ENCODE measurements around the gene IFNG-AS1.

IFNG-AS1 gene

DNA sequence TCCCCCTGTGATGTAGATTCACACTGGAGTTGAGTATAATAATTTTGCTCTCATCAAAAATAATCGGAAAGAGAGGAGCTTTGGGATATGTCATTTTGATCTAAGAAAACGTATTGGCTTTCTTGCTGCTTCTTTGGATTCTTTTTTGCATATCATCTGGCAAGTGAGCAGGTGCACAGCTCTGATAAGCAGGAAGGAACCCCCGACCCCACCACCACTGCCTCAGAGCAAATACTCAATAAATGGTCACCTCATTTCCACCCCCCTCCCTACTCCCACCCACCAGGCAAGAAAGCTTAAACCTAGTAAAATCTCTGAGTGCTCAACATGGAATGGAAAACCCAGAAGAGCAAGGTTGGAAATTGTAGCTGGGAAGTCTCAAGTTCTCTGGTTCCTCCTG lies 49.4 kb downstream of the IFNG-AS1 start:
- Mint-ChIP-seq H3K4me3 (no peak overlapping the region), H3K4me1 (peaks cover 9% of the 10 kb centered on the region), H3K27ac (no peak overlapping the region), H3K27me3 (ENCODE audit: low read depth) (no peaks in the 10 kb centered on the region), H3K9me3 (no peaks in the 10 kb centered on the region), H3K36me3 (ENCODE audit: low read depth) (no peaks in the 10 kb centered on the region)
- TF ChIP-seq, protein P1, sequence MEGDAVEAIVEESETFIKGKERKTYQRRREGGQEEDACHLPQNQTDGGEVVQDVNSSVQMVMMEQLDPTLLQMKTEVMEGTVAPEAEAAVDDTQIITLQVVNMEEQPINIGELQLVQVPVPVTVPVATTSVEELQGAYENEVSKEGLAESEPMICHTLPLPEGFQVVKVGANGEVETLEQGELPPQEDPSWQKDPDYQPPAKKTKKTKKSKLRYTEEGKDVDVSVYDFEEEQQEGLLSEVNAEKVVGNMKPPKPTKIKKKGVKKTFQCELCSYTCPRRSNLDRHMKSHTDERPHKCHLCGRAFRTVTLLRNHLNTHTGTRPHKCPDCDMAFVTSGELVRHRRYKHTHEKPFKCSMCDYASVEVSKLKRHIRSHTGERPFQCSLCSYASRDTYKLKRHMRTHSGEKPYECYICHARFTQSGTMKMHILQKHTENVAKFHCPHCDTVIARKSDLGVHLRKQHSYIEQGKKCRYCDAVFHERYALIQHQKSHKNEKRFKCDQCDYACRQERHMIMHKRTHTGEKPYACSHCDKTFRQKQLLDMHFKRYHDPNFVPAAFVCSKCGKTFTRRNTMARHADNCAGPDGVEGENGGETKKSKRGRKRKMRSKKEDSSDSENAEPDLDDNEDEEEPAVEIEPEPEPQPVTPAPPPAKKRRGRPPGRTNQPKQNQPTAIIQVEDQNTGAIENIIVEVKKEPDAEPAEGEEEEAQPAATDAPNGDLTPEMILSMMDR (IDR thresholded peaks at IDR 0.05; ENCODE audit: unreplicated experiment in 3 of 3) = no peak

DNA sequence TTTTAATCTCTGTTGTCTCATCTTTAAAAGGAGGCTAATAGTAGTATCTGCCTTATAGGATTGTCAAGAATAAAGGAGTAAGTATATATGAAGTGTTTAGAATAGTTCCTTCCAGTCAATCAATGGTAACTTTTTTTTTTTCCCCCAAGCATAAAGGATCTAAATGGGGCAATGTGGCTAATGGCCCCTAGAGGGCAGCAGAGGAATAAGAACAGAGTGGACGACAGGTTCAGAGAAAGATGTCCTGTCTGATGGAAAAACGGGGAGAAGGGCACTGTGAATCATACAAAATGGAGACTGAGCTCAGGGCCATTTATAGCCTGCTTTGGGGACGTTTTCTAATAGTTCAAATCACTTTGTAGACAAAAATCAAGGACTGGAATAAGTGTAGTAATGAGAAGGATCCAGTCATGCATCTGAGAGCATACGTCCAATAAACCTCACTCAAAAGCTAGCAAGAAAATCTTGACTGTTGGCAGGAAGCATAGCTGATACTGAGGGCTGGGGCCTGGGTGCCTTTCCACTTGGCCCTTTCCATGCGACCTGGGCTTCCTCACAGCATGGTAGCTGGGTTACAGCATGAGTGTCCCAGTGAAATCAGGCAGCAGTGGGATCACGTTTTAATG lies 51.3 kb downstream of the IFNG-AS1 start:
- no peak overlapping the region for H3K4me3 Mint-ChIP-seq
- H3K27ac Mint-ChIP-seq = peak overlapping the region in 2 of 3 experiments; percentile 4 to 7
- no peaks in the 10 kb centered on the region for H3K27me3 Mint-ChIP-seq (ENCODE audit: low read depth)
- TF ChIP-seq, protein P1 (IDR thresholded peaks at IDR 0.05; ENCODE audit: unreplicated experiment in 3 of 3) = peak; percentile 87 to 94 (median 91)
- H3K9me3 Mint-ChIP-seq = no peaks in the 10 kb centered on the region
- peaks cover 9% of the 10 kb centered on the region for H3K4me1 Mint-ChIP-seq
- no peaks in the 10 kb centered on the region for H3K36me3 Mint-ChIP-seq (ENCODE audit: low read depth)

DNA sequence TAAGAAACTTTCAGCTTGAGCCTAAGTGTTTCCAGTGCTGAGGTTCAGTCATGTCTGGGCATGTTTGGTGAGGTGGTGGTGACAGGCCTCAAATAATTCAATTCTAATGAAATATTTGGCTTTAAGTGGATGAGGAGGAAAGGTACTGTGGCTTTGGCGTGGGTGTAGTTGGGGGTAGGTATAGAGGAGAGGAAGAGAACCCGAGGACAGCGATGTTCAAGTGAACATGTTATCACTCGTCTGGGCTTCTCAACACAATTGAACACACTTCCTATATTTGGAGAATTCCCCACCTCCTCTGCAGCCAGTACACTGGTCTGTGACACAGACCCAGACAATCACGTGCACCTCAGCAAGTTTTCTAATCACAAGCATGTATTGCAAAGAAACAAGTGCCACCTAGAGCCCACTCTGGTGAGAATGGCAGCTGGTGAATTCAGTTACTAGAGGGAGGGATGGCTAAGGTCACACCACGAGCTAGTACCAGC lies 53.0 kb downstream of the IFNG-AS1 start:
- Mint-ChIP-seq H3K9me3 (peaks cover 2% of the 10 kb centered on the region), H3K27ac (no peak overlapping the region), H3K4me1 (peaks cover 9% of the 10 kb centered on the region), H3K27me3 (ENCODE audit: low read depth) (no peaks in the 10 kb centered on the region), H3K4me3 (no peak overlapping the region), H3K36me3 (ENCODE audit: low read depth) (no peaks in the 10 kb centered on the region)
- TF ChIP-seq, protein P1 (IDR thresholded peaks at IDR 0.05; ENCODE audit: unreplicated experiment in 3 of 3) = no peak

DNA sequence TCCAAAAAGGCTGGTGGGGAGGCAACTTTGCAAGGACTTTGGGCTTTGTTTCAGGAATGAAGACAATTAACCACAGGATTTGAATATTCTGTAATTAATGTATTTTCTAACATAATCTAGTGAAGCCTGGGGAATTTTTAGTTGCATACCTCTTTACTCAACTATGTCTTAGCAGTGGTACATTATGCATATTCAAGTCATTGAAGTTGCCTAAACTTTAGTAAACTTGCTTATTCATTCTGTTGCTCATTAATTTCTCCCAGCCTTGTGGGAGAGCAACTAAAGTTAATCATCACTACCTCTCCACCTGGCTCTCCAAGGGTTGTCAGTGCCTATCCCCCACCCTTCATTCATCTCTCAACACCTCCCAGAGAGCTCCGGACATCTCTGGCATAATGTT lies 54.2 kb downstream of the IFNG-AS1 start:
- peaks cover 5% of the 10 kb centered on the region for H3K4me1 Mint-ChIP-seq
- H3K27ac Mint-ChIP-seq = peak overlapping the region in 1 of 3 experiments; percentile 34
- H3K4me3 Mint-ChIP-seq = no peak overlapping the region
- H3K36me3 Mint-ChIP-seq (ENCODE audit: low read depth) = no peaks in the 10 kb centered on the region
- TF ChIP-seq, protein P1 (IDR thresholded peaks at IDR 0.05; ENCODE audit: unreplicated experiment in 3 of 3) = no peak
- H3K9me3 Mint-ChIP-seq = peaks cover 6% of the 10 kb centered on the region
- H3K27me3 Mint-ChIP-seq (ENCODE audit: low read depth) = no peaks in the 10 kb centered on the region

DNA sequence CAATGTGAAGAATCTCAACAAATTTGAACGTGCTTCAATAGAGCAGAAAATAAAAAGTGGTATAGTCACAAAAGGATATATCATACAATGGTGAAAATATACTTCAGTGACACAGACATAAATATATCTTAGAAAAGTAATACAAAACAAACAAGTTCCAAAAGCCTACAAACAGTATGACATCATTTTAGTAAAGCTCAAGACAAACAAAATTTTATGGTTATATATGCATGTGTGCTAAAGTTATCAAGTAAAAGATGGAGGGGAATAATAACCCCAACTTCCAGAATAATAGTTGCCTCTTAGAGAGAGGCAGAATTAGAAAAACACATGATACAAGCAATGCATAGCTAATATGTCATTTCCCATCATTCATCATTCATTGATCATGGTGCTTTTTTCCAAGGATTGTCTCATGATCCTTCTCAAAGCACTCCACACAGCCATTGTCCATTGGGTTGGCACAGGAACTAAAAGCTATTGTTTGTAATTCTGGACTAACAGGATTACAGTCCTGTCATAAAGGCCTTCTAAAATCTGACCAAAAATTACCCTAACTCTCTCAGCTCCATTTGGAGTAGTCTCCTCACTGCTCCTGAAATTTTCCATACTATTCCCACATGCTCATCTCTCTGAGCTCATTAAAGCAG lies 59.5 kb downstream of the IFNG-AS1 start:
- peaks cover 6% of the 10 kb centered on the region for H3K9me3 Mint-ChIP-seq
- no peak overlapping the region for H3K4me3 Mint-ChIP-seq
- TF ChIP-seq, protein P1 (IDR thresholded peaks at IDR 0.05; ENCODE audit: unreplicated experiment in 3 of 3) = no peak
- H3K27ac Mint-ChIP-seq = no peak overlapping the region
- H3K27me3 Mint-ChIP-seq (ENCODE audit: low read depth) = no peaks in the 10 kb centered on the region
- no peaks in the 10 kb centered on the region for H3K36me3 Mint-ChIP-seq (ENCODE audit: low read depth)
- H3K4me1 Mint-ChIP-seq = no peaks in the 10 kb centered on the region

DNA sequence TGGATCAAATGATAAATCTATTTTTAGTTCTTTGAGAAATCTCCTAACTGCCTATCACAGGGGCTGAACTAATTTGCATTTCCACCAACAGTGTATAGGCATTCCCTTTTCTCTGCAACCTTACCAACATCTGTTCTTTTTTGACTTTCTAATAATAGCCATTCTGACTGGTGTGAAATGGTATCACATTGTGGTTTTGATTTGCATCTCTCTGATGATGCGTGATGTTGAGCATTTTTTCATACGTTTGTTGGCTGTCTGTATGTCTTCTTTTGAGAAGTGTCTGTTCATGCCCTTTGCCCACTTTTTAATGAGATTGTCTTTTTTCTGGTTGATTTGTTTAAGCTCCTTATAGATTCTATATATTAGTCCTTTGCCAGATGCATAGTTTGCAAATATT lies 67.1 kb downstream of the IFNG-AS1 start:
- Mint-ChIP-seq H3K4me3 (no peak overlapping the region), H3K9me3 (peaks cover 41% of the 10 kb centered on the region), H3K27ac (no peak overlapping the region), H3K4me1 (no peaks in the 10 kb centered on the region), H3K36me3 (ENCODE audit: low read depth) (no peaks in the 10 kb centered on the region), H3K27me3 (ENCODE audit: low read depth) (no peaks in the 10 kb centered on the region)
- TF ChIP-seq, protein P1 (IDR thresholded peaks at IDR 0.05; ENCODE audit: unreplicated experiment in 3 of 3) = no peak
